Tibial nerve (tissue), 4 donors: ENCODE data around the gene LIMS1.
"Not testable (repeated sequence)": the region's sequence is repeated elsewhere in the genome, so short reads cannot be mapped to it uniquely, and the experiment has no call there.

Source experiments
- EP300 ChIP-seq, 2 donors: sonication (generic); formaldehyde crosslinking; IDR thresholded peaks; one replicate each; pipeline ENCODE4 v1.6.1; 2017; ENCODE audit warnings: antibody characterized with exemption in 2 of 2, mild to moderate bottlenecking in 1 of 2
- POLR2A ChIP-seq, 2 donors: fragments of 450-650 bp; IDR thresholded peaks; one replicate each; pipeline ENCODE4 v1.6.1; 2017; ENCODE audit warnings: antibody characterized with exemption in 2 of 2, mild to moderate bottlenecking in 2 of 2, moderate library complexity in 2 of 2
- TF ChIP-seq, protein P1 (sequence below), 5 experiments: fragments of 200-600 bp in 3 of 5; fragments of 450-650 bp in 2 of 5; sonication (generic) in 3 of 5; IDR thresholded peaks; one replicate each; pipeline ENCODE4 v1.5.1; 2016 to 2019; ENCODE audit warnings: antibody characterized with exemption in 5 of 5, mild to moderate bottlenecking in 3 of 5, moderate library complexity in 2 of 5

DNA sequence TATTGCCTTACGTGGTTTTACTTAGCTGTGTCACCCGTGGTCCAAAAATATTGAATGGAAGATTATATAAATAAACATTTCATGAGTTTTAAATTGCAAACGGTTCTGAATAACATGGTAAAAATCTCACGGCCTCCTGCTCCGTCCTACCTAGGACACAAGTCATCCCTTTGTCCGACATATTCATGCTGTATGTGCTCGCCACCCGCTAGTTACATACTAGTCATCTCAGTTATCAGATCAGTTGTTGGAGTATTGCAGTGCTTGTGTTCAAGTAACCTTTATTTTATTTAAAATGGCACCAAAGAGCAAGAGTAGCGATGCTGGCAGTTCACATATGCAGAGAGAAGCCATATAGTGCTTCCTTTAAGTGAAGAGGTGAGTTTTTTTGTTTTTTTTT, 191.8 kb downstream of the LIMS1 start:
- TF ChIP-seq, protein P1, sequence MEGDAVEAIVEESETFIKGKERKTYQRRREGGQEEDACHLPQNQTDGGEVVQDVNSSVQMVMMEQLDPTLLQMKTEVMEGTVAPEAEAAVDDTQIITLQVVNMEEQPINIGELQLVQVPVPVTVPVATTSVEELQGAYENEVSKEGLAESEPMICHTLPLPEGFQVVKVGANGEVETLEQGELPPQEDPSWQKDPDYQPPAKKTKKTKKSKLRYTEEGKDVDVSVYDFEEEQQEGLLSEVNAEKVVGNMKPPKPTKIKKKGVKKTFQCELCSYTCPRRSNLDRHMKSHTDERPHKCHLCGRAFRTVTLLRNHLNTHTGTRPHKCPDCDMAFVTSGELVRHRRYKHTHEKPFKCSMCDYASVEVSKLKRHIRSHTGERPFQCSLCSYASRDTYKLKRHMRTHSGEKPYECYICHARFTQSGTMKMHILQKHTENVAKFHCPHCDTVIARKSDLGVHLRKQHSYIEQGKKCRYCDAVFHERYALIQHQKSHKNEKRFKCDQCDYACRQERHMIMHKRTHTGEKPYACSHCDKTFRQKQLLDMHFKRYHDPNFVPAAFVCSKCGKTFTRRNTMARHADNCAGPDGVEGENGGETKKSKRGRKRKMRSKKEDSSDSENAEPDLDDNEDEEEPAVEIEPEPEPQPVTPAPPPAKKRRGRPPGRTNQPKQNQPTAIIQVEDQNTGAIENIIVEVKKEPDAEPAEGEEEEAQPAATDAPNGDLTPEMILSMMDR (IDR thresholded peaks at IDR 0.05) = not testable (repeated sequence)
- not testable (repeated sequence) for TF ChIP-seq POLR2A, EP300 (IDR thresholded peaks at IDR 0.05)
